Stimulated activated CD8-positive, alpha-beta memory T cell treated with anti-CD3 and anti-CD28 coated beads, Interleukin-15, amount 100 ng/mL, for 1 hour (primary cell): Measurements from ENCODE around the gene CYP26A1.

Experiments used
- DNase-seq: peaks from one replicate; pipeline ENCODE4 v3.0.0-alpha.2; 2020; ENCODE audit warnings: low read depth

Gene CYP26A1

DNA sequence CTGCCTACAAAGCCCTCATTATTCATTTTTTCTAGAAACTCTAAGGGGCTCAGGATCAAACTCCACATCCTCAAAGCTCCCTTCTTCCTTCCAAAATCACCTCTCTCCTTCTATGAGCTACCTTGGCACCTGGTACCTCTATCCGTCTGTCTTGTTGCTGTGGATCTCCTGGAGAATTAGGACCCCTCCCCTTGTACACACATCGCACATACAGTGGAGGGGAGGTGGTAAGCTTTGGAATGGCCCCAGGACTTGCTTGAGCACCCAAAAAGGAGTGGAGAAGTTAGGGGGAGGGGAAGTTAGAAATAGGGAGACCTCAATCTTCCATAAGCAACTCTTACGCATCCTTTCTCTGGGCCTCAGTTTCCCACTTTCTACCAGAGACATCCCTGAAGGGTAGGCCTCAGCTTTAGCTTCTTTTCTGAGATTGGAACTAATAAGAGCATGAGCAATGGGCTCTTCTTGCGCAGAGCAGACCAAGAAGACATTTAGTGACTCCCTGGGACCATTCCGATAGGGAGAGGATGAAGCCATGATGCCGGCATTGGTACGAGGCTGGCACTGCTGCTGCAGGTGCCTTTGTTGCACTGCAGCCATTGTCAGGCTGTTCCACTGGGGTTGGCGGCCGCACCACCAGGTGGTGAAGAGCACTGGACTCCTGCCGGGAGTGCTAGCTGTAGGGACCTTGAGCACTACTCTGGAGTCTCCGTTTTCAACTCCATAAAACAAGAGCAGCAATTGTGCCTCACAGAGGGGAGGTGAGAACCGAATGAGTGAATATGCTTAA is 8.6 kb upstream of the CYP26A1 start:
- DNase-seq: no peak

DNA sequence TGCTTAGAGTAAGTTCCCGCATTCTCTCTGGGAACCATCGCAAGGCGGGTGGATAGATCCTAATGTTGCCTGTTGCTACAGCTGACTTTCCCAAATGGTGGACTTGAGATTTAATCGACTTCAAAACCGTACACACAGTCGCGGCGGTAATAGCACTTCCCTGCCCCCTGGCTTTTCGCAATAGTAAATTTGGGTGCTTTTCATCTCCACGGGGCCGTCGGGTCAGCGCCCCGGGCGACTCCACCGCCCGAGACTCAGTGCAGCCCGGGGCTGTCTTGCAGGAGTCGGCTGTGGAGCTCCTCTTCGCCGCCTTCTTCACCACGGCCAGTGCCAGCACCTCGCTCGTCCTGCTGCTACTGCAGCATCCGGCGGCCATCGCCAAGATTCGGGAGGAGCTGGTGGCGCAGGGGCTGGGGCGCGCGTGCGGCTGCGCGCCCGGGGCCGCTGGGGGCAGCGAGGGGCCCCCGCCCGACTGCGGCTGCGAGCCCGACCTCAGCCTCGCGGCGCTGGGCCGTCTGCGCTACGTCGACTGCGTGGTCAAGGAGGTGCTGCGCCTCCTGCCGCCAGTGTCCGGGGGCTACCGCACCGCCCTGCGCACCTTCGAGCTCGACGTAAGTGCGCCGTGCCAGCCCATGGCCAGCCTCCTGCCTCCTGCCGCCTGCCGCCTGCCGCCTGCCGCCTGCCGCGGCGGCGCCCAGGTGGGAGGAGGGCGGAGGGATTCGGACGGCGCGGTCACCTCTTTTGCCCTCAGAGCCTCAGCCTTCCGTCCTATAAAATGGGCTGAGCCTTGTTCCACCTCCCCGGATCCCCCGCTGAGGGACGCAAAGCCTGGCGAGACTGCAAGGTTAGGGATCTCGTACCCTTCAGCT is 7.8 kb upstream of the CYP26A1 start:
- no peak for DNase-seq

DNA sequence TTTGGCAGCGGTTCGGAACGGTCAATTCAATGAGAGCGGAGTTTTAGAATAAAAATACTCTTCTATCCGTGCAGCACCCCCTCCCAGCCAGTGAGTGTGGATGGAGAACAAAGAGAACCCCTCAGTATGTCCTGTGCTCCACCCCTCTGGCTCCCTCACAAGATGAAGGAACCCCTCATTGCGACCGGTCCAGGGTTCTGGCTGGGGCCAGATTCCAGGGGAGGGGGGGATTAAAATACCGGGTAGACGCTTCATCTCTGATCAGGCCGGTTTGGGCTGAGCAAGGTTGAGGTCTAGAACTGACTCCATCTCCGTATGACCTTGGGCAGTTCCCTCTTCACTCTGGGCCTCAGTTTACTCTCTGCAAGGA is 7.2 kb upstream of the CYP26A1 start:
- DNase-seq: no peak

DNA sequence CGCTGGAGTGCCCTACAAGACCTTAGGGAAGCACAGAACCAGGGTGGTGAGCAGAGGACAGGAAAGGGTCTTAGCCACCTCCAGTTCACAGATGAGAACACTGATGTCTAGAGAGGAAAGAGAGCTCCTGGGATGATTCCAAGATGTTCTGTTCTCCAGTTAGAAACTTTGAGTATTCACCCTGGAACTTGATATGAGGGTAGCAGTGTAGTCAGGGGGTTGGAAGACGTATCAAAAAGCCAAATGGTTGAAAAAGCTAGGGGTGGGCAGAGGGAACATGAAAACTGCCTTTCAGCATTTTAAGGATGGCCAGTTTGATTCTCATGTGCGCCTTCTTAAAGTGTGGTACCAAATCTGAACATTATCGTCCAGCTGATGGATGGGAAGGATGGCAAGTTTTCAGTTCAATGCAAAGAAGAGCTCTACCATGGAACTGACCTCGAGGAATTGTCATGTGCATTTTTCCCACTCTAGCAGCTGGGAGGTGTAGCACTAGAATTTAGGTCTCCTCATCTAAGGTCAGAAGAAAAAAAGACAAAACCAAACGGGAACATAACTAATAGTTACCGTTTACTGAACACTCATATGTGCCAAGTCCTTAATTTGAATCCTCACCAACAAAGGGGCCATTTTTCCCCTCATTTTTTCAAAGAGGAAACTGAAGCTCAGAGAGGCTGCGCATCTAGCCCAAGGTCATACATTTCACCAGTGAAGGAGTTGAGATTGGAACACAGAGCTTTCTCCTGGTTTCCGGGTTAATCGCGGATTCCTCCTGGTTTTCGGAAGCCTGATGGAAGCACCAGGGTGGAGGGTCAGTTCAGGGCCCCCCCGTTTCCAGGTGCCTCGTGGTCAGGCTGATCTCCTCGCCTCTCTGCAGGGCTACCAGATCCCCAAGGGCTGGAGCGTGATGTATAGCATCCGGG is 6.0 kb upstream of the CYP26A1 start:
- DNase-seq: no peak

DNA sequence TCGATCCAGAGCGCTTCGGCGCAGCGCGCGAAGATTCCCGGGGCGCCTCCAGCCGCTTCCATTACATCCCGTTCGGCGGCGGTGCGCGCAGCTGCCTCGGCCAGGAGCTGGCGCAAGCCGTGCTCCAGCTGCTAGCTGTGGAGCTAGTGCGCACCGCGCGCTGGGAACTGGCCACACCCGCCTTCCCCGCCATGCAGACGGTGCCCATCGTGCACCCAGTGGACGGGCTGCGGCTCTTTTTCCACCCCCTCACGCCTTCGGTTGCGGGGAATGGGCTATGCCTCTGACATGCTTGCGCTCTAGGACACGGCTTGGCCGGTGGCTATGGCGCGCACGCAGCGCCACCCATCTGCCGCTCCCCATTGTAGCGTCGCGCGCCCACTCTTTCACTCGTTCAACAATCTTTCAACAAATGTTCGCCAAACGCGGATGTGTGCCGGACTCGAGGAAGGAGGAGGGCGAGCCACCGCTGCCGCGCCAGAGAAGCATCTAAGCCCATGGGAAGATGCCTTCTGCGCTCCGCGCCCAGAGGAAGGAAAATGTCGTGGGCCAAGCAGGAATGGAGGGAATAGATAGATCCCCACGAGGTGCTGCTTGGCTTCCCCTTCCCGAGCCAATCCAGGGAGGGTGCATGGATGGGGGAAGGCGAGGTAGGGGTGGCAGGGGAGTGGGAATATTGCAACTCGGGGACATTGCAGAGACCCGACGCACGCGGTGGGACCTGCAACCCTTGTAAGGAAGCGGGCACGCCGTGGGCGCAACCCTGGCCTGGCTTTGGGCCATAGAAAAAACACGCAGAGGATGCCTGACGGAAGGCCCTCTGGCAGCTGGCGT is 5.1 kb upstream of the CYP26A1 start:
- DNase-seq: no peak

DNA sequence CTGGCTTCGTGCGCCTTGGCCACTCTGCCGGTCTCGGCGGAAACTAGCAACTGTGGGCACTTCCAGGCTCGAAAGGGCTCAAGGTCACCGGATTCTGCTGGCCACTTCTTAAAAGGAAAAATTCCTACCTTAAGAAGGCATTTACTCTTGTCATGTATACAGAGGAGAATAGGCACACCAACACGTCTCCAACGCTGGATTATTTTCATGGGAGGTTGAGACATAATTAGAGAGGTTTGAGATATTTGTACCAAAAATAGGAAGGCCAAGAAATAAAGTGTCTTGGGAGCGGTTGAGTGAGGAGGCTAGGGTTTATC is 4.5 kb upstream of the CYP26A1 start:
- DNase-seq: no peak

DNA sequence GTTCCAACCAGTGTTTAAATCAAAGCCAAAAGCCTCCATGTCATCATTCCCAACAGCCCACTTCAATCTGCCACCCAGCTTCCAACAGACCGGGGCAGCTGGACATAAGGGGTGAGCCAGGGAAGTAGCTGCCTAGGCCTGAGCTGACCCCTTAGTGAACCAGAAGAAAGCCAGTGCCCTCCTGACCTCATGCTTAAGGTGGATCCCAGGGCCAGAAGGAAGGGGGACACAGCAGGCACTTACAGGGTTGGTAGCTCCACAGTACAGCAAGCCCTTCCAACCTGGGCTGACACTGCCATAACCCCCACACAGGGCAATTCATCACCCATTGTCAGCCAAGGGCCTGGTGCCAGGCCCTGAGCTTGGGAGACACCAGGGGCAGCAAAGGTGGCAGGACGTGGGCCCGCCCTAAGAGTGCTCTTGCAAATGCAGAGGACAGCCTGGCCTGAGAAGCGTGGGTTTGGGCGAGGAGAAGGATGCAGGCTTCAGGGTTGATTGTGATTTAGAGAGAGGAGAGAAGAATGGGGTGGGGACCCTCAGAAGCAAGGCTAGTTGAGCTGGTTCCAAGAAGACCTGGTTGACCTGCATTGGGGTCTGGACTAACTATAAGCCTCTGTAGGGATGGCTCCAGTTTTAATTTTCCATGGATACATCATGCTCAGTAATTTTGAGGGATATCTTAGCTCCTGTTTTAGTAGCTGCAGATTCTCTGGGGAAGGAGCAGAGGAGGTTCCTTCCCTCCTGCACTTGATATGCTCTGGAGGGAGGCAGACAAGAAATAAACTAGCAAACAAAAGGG is 3.1 kb upstream of the CYP26A1 start:
- DNase-seq: no peak

DNA sequence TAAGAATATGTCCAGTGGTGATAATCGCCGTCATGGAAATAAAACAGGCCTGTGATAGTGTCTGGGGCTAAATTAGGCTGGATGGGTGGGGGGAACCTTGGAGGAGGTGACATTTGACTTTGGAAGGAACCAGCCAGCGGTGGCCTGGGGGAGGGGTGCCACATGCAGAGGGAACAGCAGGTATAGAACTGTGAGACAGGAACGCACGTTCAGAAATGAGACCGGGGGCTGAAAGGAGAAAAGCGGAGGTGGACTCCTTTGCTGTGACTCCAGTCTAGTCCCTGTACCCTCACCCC is 2.6 kb upstream of the CYP26A1 start:
- DNase-seq: no peak

DNA sequence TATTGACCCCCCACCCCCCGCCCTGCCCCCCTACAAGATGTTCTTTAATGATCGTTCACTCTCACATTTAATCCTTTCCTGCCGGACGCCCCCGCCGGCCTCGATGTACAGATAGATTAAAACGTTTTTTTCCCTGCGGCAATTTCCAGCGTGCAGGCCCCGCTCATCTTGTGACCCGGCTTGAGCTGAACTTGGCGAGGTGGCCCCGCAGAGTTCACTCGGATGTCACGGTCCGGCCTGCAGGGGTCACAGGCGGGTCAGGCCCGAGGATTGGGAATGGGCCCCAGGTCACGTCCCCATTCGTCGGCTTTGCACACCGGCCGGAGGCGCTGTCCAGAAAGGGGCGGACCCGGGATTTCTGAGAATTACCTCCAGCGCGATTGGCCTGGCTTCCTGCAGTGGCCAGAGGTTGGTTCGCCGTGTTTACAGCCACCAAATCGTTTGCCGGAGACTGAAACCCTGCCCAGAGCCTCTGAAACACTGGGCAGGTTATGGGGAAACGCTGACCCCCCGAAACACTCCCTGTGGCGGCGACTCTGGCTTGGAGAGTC is 1.9 kb upstream of the CYP26A1 start:
- no peak for DNase-seq

DNA sequence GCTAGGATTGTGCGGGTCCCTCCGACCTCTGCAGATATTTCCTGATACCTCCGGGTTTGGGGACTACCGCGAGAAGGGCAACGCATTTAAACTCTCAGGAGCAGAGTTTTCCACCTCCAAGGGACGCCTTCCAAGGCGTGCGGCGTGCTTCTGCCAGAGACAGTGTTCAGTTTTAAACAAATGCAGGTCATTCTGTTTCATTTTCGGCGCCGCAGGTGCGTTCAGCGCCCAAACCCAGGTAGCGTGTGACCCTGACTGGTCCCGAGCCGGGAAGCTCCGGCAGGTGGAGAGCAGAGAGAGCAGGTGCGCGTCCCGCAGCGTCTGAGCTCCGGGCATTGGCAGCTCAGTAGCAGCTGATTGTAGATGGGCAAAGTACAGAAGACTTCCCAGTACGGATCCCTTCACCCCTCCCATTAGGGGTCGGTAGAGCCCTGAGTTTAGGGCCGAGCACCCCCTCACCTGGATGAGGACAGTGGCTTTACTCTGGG is 1.4 kb upstream of the CYP26A1 start:
- no peak for DNase-seq

DNA sequence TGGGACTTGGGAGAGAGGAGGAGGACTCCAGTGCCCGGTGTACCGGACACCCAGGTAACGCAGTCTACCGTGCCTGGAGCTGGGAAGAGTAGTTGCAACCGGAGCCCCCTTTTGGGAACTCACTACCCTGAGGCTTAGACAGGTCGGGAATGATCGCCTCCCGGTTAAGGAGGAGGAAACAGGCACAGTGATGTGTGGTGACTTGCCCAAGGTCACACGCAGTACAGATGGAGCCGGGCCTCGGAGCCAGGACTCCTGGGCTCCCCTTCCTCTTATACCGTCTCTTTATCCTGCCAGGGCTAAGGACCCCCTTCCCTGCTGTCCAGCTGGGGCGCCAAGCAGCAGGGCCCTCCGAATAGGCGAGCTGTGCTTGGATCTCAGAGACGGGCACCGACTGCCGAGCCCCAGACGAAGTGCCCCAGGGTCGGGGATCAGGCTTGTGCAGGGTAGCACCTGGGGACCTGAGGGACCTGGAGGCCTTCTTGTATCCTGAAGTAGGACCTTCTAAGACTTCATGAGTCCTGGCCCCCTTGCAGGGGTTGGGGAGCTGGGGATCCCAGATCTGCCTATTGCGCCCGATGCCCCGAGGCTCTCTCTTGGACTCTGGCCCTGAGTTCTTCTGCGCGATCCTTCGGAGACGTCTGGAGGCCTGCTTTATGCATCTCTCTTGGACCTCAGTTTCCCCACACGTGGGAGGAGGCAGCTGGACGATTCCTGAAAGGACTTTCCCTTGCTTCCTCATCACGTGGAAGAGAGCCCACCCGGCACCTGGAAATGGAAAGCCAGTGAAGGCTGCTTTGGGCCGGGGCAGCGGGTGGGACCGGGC is 767 bp upstream of the CYP26A1 start:
- no peak for DNase-seq

DNA sequence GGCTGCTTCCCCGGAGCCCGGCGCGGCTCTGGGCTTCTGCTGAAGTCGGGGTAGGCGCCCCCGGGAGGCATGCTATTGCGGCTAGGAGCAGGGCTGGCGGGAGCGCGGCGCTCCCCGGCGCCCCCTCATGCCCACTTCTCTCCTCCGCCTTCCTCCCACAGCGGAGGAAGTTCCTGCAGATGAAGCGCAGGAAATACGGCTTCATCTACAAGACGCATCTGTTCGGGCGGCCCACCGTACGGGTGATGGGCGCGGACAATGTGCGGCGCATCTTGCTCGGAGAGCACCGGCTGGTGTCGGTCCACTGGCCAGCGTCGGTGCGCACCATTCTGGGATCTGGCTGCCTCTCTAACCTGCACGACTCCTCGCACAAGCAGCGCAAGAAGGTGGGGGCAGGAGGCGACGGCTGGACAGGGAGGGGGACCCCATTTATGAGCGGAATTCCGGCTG is 479 bp downstream of the CYP26A1 start:
- DNase-seq: no peak

DNA sequence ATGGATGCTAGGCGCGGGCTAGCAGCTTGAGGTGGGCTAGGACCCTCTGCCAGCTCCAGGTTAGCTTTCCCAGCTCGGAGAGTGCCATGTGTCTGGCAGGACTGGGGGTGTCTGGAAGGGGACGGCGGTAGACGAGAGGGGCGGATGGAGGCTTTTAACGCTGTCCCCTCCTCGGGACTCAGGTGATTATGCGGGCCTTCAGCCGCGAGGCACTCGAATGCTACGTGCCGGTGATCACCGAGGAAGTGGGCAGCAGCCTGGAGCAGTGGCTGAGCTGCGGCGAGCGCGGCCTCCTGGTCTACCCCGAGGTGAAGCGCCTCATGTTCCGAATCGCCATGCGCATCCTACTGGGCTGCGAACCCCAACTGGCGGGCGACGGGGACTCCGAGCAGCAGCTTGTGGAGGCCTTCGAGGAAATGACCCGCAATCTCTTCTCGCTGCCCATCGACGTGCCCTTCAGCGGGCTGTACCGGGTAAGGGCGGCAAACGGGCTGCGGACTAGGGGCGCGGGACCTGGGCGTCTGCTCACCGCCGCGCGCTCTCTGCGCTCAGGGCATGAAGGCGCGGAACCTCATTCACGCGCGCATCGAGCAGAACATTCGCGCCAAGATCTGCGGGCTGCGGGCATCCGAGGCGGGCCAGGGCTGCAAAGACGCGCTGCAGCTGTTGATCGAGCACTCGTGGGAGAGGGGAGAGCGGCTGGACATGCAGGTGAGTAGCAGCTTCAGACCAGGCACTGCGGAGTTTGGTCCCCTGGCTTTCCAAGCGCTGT is 1.1 kb downstream of the CYP26A1 start:
- DNase-seq: no peak

DNA sequence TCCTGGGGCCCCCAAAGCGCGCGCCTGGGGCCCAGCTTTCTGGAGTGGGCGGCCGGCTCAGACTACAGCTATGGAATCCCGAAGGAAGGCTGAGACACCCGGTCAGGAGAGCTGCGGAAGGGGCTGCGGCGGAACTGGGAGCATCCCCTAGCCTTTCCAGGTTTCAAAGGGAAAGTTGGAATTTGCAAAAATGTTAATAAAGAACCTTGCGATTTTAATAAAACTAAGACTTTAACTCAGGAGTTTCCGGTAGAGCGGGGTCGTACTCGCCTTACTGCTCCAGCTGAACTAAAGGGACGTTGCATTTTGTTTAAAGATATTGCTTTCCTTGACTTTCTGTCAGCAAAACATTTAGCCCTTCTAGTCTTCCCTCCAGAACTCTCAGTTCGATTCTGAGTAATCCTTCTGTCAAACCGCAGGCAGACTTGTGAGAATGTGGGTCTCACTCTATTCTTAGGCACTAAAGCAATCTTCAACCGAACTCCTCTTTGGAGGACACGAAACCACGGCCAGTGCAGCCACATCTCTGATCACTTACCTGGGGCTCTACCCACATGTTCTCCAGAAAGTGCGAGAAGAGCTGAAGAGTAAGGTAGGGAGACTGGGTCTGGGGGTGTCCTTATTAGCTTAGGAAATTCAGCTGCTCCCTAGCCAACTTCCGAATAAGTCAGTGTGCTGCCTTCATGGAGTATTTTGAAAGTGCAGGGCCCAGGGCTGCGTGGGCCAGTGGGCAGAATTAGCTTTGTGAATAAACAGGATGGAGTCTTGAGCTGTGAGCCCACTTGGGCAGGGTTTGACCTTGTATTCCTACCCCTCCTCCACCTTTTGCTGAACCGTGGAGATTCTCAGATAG is 1.9 kb downstream of the CYP26A1 start:
- no peak for DNase-seq

DNA sequence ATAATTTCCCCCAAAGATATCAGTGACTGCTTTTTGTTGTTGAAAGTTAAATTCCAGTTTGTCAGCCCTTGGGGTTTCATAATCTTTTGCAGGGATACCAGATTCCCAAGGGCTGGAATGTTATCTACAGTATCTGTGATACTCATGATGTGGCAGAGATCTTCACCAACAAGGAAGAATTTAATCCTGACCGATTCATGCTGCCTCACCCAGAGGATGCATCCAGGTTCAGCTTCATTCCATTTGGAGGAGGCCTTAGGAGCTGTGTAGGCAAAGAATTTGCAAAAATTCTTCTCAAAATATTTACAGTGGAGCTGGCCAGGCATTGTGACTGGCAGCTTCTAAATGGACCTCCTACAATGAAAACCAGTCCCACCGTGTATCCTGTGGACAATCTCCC is 3.2 kb downstream of the CYP26A1 start:
- no peak for DNase-seq

DNA sequence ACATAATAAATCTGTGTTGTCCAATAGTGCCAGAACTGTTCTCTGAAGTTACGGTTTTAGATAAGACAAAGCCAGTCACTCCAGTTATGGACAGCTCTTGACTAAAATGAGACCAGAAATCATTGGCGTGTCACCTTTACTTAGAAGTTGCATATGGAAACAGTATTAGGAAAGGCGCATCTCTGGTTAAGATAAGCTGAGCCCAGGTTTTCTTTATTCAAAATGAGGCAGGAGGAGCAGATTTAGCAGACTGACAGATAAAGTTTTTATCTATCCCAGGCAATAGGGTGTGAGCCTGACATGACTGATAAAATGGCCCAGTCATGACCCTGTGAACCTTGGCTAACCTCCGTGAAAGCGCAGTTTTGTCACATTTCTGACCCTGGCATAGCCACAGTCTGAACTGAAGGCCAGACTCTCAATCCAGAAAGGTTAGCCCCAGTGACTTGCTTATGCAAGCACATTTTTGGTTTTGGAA is 4.2 kb downstream of the CYP26A1 start:
- no peak for DNase-seq

DNA sequence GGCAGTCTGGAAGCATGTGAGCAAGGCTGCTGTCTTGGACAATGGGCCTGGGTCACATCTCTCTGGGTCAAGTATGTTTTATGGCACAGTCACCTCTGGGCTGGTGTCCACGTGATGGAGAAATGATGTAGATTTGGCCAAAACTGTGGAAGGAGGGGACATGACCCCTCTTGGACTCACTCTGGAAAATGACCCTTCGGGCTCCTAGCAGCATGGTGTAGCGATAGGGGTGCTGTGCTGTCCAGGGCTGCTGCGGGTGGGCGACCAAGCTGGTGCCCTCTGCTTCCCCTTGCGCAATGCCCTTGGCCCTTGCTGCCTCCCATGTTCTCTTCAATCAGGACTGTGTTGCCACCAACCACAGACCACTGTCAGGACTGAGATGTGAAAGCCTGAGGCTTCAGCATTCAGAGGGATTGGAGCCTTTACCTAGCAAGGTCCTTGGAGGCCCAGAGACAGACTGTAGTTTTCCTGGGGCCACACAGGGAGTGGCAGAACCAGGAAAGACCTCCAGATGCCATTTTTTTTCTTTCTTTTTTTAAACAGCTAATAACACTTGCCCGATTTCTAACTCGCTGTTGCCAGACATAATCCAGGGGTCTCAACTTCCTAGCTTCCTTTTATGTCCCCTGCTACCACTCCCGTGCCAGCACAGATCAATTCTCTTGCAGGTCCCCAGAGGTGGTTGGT is 6.1 kb downstream of the CYP26A1 start:
- no peak for DNase-seq
